Colonic mucosa (tissue), 4 donors: ENCODE data around the gene DDOST. TPM values are rescaled to one million over a fixed set of nuclear protein-coding genes. Genes with fewer than 3 reads are reported as not detected.

ENCODE experiments used
- DNase-seq: peaks from one replicate; pipeline ENCODE4 v3.0.0-alpha.2; 2020
- H3K27ac ChIP-seq: fragments of 200-600 bp; one replicate; pipeline ENCODE4 v1.8.0; 2021
- H3K27me3 ChIP-seq: fragments of 200-600 bp; one replicate; pipeline ENCODE4 v1.8.0; 2021
- H3K36me3 ChIP-seq: fragments of 200-600 bp; one replicate; pipeline ENCODE4 v1.8.0; 2021
- H3K4me1 ChIP-seq: fragments of 200-600 bp; one replicate; pipeline ENCODE4 v1.8.0; 2021; ENCODE audit warnings: mild to moderate bottlenecking
- H3K4me3 ChIP-seq: fragments of 200-600 bp; one replicate; pipeline ENCODE4 v1.8.0; 2021
- H3K9ac ChIP-seq, 2 donors: one replicate each; pipeline ENCODE4 v1.7.0; 2013; ENCODE audit warnings: control low read depth in 2 of 2, low read depth in 2 of 2, low read length in 2 of 2
- H3K9me3 ChIP-seq: fragments of 200-600 bp; one replicate; pipeline ENCODE4 v1.8.0; 2021
- intact Hi-C: fragments of 100-400 bp; cut with DNase I; formaldehyde crosslinking; loops from one replicate; pipeline ENCODE4 v1.14.1; 2022
- total RNA-seq, 2 donors: library from RNA; stranded (reverse); fragmentation: NEBNext Ultra II Directional in 1 of 2; extraction: Animal tissue kit (Norgen Biotek cat#: 25700) in 1 of 2; gene quantifications; one replicate each; pipeline ENCODE4 v1.2.1, GENCODE V29; 2021
- TF ChIP-seq, protein P1 (sequence below): fragments of 200-600 bp; IDR thresholded peaks from one replicate; pipeline ENCODE4 v1.8.0; 2022; ENCODE audit warnings: antibody characterized with exemption, mild to moderate bottlenecking
- donor health status: healthy.
- donor health status: DM: no; HTN: no; CAD: no.
- donor health status: DM: no; HTN: no; CAD: no.

Gene DDOST
- total RNA-seq, 2 donors from 2014 or later: 233 to 364 TPM

DNA sequence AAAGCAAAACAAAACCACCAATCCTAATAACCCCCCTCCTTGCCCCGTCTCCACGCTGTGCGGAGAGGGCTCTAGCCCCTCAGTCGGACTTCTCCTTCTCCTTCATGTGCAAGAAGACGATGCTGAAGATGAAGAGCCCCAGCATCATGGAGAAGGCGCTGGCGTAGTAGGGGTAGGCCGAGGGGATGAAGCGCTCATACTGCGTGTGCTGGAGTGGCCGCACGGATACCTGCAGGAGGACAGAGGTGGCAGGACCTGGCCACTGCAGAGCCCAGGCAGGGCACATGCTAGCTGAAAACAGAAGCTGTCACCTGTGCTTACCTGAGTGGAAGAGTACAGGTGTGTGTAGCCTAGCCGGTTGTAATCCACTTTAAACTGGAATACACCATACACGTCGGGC is 8.9 kb downstream of the DDOST start:
- intact Hi-C loops: no loop called here
- Histone ChIP-seq H3K36me3 (peaks cover 29% of the 10 kb centered on the region), H3K4me1 (no peaks in the 10 kb centered on the region)

DNA sequence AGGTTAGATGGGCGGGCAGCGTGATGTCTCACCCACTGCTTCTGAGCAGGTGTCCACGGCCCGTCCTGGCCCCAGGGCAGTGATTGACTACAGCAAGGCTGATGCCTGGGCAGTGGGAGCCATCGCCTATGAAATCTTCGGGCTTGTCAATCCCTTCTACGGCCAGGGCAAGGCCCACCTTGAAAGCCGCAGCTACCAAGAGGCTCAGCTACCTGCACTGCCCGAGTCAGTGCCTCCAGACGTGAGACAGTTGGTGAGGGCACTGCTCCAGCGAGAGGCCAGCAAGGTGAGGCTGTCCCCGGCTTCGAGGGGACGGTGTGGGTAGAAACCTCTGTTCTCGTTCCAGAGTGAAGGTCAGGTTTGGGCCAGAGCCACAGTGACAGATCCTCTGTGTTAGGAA is 12.2 kb downstream of the DDOST start:
- Histone ChIP-seq H3K9ac (no peak overlapping the region), H3K4me3 (no peak overlapping the region), H3K36me3 (peaks cover 11% of the 10 kb centered on the region), H3K27ac (no peak overlapping the region), H3K9me3 (no peaks in the 10 kb centered on the region), H3K4me1 (no peaks in the 10 kb centered on the region), H3K27me3 (no peaks in the 10 kb centered on the region)
- intact Hi-C loops: no loop called here
- TF ChIP-seq, protein P1, sequence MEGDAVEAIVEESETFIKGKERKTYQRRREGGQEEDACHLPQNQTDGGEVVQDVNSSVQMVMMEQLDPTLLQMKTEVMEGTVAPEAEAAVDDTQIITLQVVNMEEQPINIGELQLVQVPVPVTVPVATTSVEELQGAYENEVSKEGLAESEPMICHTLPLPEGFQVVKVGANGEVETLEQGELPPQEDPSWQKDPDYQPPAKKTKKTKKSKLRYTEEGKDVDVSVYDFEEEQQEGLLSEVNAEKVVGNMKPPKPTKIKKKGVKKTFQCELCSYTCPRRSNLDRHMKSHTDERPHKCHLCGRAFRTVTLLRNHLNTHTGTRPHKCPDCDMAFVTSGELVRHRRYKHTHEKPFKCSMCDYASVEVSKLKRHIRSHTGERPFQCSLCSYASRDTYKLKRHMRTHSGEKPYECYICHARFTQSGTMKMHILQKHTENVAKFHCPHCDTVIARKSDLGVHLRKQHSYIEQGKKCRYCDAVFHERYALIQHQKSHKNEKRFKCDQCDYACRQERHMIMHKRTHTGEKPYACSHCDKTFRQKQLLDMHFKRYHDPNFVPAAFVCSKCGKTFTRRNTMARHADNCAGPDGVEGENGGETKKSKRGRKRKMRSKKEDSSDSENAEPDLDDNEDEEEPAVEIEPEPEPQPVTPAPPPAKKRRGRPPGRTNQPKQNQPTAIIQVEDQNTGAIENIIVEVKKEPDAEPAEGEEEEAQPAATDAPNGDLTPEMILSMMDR: no peak
- DNase-seq: no peak

More for the DNA sequence above, 8.9 kb downstream of the DDOST start:
- no peak for DNase-seq
- no peaks in the 10 kb centered on the region for H3K9me3 ChIP-seq
- H3K9ac ChIP-seq: no peak overlapping the region
- no peak overlapping the region for H3K27ac ChIP-seq
- no peak overlapping the region for H3K4me3 ChIP-seq
- no peaks in the 10 kb centered on the region for H3K27me3 ChIP-seq
- TF ChIP-seq, protein P1: no peak

GRCh38 chr1:20648438-20648837 is 12.7 kb downstream of the DDOST start:
- Histone ChIP-seq H3K27ac (no peak overlapping the region), H3K36me3 (peaks cover 11% of the 10 kb centered on the region)
- DNase-seq: no peak

DNA sequence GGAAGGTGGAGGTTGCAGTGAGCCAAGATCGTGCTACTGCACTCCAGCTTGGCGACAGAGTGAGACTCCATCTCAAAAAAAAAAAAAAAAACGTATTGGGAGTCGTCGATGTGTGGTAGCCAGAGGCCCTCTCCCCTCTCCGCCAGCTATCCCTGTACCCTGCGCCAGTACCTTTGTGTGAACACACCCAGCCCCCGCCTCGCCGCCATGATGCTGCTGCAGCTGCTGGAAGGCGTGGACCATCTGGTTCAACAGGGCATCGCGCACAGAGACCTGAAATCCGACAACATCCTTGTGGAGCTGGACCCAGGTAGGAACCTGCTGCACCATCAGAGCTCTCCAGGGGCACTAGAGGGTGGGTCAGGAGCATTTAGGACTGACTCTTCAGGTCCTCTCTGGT is 15.8 kb downstream of the DDOST start:
- no peak overlapping the region for H3K9ac ChIP-seq
- H3K27me3 ChIP-seq: no peaks in the 10 kb centered on the region
- TF ChIP-seq, protein P1: no peak
- no peak overlapping the region for H3K4me3 ChIP-seq
- no peak overlapping the region for H3K27ac ChIP-seq
- intact Hi-C loops: no loop called here
- H3K4me1 ChIP-seq: no peaks in the 10 kb centered on the region
- peaks cover 13% of the 10 kb centered on the region for H3K36me3 ChIP-seq
- no peak for DNase-seq
- no peaks in the 10 kb centered on the region for H3K9me3 ChIP-seq

More at GRCh38 chr1:20648438-20648837, 12.7 kb downstream of the DDOST start:
- no peaks in the 10 kb centered on the region for H3K27me3 ChIP-seq
- TF ChIP-seq, protein P1: no peak
- no peaks in the 10 kb centered on the region for H3K4me1 ChIP-seq
- no peaks in the 10 kb centered on the region for H3K9me3 ChIP-seq
- intact Hi-C loops: no loop called here
- no peak overlapping the region for H3K4me3 ChIP-seq
- H3K9ac ChIP-seq: no peak overlapping the region

DNA sequence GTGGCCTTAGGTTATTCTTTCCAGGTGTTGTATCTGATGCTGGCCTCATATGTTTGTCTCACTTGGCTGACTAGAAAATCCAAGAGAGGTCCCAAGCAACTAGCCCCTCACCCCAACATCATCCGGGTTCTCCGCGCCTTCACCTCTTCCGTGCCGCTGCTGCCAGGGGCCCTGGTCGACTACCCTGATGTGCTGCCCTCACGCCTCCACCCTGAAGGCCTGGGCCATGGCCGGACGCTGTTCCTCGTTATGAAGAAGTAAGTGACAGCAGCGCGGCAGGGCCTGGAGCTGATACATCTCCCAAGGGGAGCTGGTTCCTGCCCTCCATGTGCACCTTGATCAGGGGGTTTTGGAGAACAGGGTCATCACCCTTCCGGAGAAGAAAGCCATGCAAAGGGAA is 16.8 kb downstream of the DDOST start:
- DNase-seq: no peak
- H3K4me1 ChIP-seq: no peaks in the 10 kb centered on the region
- no peaks in the 10 kb centered on the region for H3K27me3 ChIP-seq
- TF ChIP-seq, protein P1: no peak
- H3K36me3 ChIP-seq: peaks cover 21% of the 10 kb centered on the region
- H3K27ac ChIP-seq: no peak overlapping the region
- H3K4me3 ChIP-seq: no peak overlapping the region
- H3K9ac ChIP-seq: no peak overlapping the region
- intact Hi-C loops: loop anchor here (5.0 kb wide), 1 partner anchor 122 kb away; no protein-coding TSS in a partner anchor
- H3K9me3 ChIP-seq: no peaks in the 10 kb centered on the region
